Effector CD4-positive, alpha-beta T cell (primary cell): ENCODE data around the gene ELL.
A peak's percentile ranks its signal among the peaks of the same experiment; 100 is the strongest.
"Not testable (repeated sequence)": the region's sequence is repeated elsewhere in the genome, so short reads cannot be mapped to it uniquely, and the experiment has no call there.

Experiments used
- DNase-seq: peaks from one replicate; pipeline ENCODE4 v3.0.0-alpha.2; 2020
- total RNA-seq: gene quantifications from one replicate; lab custom pipeline; 2026; lab: John Stamatoyannopoulos, UW

Gene ELL
- total RNA-seq: 69.6 reads per million, percentile 75 among the genes with 10 or more reads in this experiment

- no peak for DNase-seq
Observed at GRCh38 chr19:18521692-18522123, at the start of gene ELL. Gene ELL, minus strand, starts transcription at chr19:18522070. Its CDS starts 15 bp downstream, at chr19:18522055.

- no peak for DNase-seq
Observed at GRCh38 chr19:18568367-18568766, 46.5 kb upstream of the ELL start.

- DNase-seq: no peak
Observed at GRCh38 chr19:18566953-18567352, 45.1 kb upstream of the ELL start.

- DNase-seq: no peak
Observed at GRCh38 chr19:18562086-18562485, 40.2 kb upstream of the ELL start.

- DNase-seq: no peak
Observed at GRCh38 chr19:18559685-18560084, 37.8 kb upstream of the ELL start.

- DNase-seq: no peak
Observed at GRCh38 chr19:18558604-18559003, 36.7 kb upstream of the ELL start.

- no peak for DNase-seq
Observed at GRCh38 chr19:18558202-18558555, 36.3 kb upstream of the ELL start.

- peak; percentile 98 for DNase-seq
Observed at GRCh38 chr19:18557411-18558201, 35.7 kb upstream of the ELL start, which contains the start of gene KXD1. Gene KXD1, plus strand, starts transcription at chr19:18557870. Its CDS starts 4,187 bp downstream, at chr19:18562057.

GRCh38 chr19:18551631-18552030, 29.8 kb upstream of the ELL start:
- DNase-seq: no peak

GRCh38 chr19:18543814-18544475, 22.1 kb upstream of the ELL start:
- DNase-seq: peak; percentile 70

- peak; percentile 93 for DNase-seq
Observed at GRCh38 chr19:18542941-18543813, 21.3 kb upstream of the ELL start, which contains the start of gene FKBP8. Gene FKBP8, minus strand, starts transcription at chr19:18543573. Its CDS starts 1,603 bp downstream, at chr19:18541970.

- DNase-seq: no peak
Observed at GRCh38 chr19:18541992-18542940, 20.4 kb upstream of the ELL start.

GRCh38 chr19:18541258-18541991, 19.6 kb upstream of the ELL start:
- DNase-seq: no peak

GRCh38 chr19:18540200-18540599, 18.3 kb upstream of the ELL start:
- not testable (repeated sequence) for DNase-seq

GRCh38 chr19:18539372-18539771, 17.5 kb upstream of the ELL start:
- no peak for DNase-seq

GRCh38 chr19:18538115-18538514, 16.2 kb upstream of the ELL start:
- DNase-seq: no peak

- no peak for DNase-seq
Observed at GRCh38 chr19:18537431-18537830, 15.6 kb upstream of the ELL start.

- DNase-seq: no peak
Observed at GRCh38 chr19:18536475-18536874, 14.6 kb upstream of the ELL start.

- DNase-seq: no peak
Observed at GRCh38 chr19:18533058-18533457, 11.2 kb upstream of the ELL start.

- no peak for DNase-seq
Observed at GRCh38 chr19:18532168-18532890, 10.5 kb upstream of the ELL start.
